Neuronal stem cell (in vitro differentiated cells): Measurements from ENCODE around the gene NUDT22.

Source experiments
- DNase-seq: peaks from one replicate; pipeline ENCODE4 v3.0.0-alpha.2; 2013; ENCODE audit warnings: low spot score
- H2AFZ ChIP-seq: one replicate; pipeline ENCODE4 v1.6.1; 2013; ENCODE audit warnings: mild to moderate bottlenecking, low read length, inconsistent platforms
- H2AK5ac ChIP-seq: 2 replicates; pipeline ENCODE4 v1.6.1; 2013; ENCODE audit warnings: low read depth, mild to moderate bottlenecking, inconsistent platforms, low read length, moderate library complexity, mixed read lengths
- H2BK120ac ChIP-seq: 2 replicates; pipeline ENCODE4 v1.6.1; 2013; ENCODE audit warnings: low read depth, mild to moderate bottlenecking, inconsistent platforms, low read length, moderate library complexity, mixed read lengths
- H2BK12ac ChIP-seq: one replicate; pipeline ENCODE4 v1.6.1; 2013; ENCODE audit warnings: low read length, inconsistent platforms
- H2BK15ac ChIP-seq: 2 replicates; pipeline ENCODE4 v1.6.1; 2013; ENCODE audit warnings: mild to moderate bottlenecking, low read length, inconsistent platforms, mixed read lengths
- H2BK5ac ChIP-seq: one replicate; pipeline ENCODE4 v1.6.1; 2013; ENCODE audit warnings: inconsistent platforms, mild to moderate bottlenecking, low read length, moderate library complexity
- H3K14ac ChIP-seq: one replicate; pipeline ENCODE4 v1.6.1; 2013; ENCODE audit warnings: low read length, inconsistent platforms
- H3K18ac ChIP-seq: 2 replicates; pipeline ENCODE4 v1.6.1; 2013; ENCODE audit warnings: low read length, inconsistent platforms
- H3K23ac ChIP-seq: 2 replicates; pipeline ENCODE4 v1.6.1; 2013; ENCODE audit warnings: low read depth, mild to moderate bottlenecking, mixed read lengths, low read length, inconsistent platforms; ENCODE audit not compliant: poor library complexity
- H3K27ac ChIP-seq: replicated peaks from 3 replicates; pipeline ENCODE4 v1.5.1; 2013; ENCODE audit warnings: low read length, inconsistent platforms
- H3K27me3 ChIP-seq, 3 experiments: 2 replicates each; pipeline ENCODE4 v1.6.1; 2013; ENCODE audit warnings: low read length in 3 of 3, mild to moderate bottlenecking in 2 of 3, inconsistent platforms in 1 of 3, low read depth in 1 of 3, mixed read lengths in 1 of 3, moderate library complexity in 1 of 3; ENCODE audit not compliant: control insufficient read depth in 3 of 3, insufficient read depth in 3 of 3
- H3K36me3 ChIP-seq, 2 donors: replicated peaks in 1 of 2; 2 replicates each; pipeline ENCODE4 v1.6.1; 2013; ENCODE audit warnings: low read length in 2 of 2; ENCODE audit not compliant: control insufficient read depth in 2 of 2, insufficient read depth in 2 of 2
- H3K4ac ChIP-seq: 2 replicates; pipeline ENCODE4 v1.6.1; 2013; ENCODE audit warnings: inconsistent platforms, mild to moderate bottlenecking, low read length, moderate library complexity
- H3K4me1 ChIP-seq, 2 donors: 1 replicate in 1 of 2; 2 replicates in 1 of 2; pipeline ENCODE4 v1.6.1; 2013; ENCODE audit warnings: low read length in 2 of 2, low read depth in 1 of 2; ENCODE audit not compliant: control insufficient read depth in 2 of 2, insufficient read depth in 1 of 2
- H3K4me2 ChIP-seq: one replicate; pipeline ENCODE4 v1.6.1; 2013; ENCODE audit warnings: mild to moderate bottlenecking, low read length, inconsistent platforms; ENCODE audit not compliant: insufficient read depth, poor library complexity, severe bottlenecking
- H3K4me3 ChIP-seq, 2 donors: 2 replicates each; pipeline ENCODE4 v1.5.1; 2013; ENCODE audit warnings: low read length in 2 of 2, mild to moderate bottlenecking in 2 of 2, inconsistent platforms in 1 of 2, moderate library complexity in 1 of 2
- H3K79me1 ChIP-seq: one replicate; pipeline ENCODE4 v1.6.1; 2013; ENCODE audit warnings: low read depth, mild to moderate bottlenecking, inconsistent platforms, low read length, moderate library complexity
- H3K9ac ChIP-seq: one replicate; pipeline ENCODE4 v1.6.1; 2013; ENCODE audit warnings: mild to moderate bottlenecking, low read depth, low read length, inconsistent platforms; ENCODE audit not compliant: poor library complexity
- H3K9me3 ChIP-seq, 2 donors: replicated peaks in 1 of 2; 2 replicates each; pipeline versions ENCODE3 to v1.6.1; 2013; ENCODE audit warnings: low read length in 2 of 2, mild to moderate bottlenecking in 2 of 2, inconsistent platforms in 1 of 2, low read depth in 1 of 2, mixed read lengths in 1 of 2, moderate library complexity in 1 of 2; ENCODE audit not compliant: control insufficient read depth in 2 of 2, insufficient read depth in 1 of 2
- H4K8ac ChIP-seq: one replicate; pipeline ENCODE4 v1.6.1; 2013; ENCODE audit warnings: low read depth, mild to moderate bottlenecking, inconsistent platforms, low read length, moderate library complexity
- H4K91ac ChIP-seq: one replicate; pipeline ENCODE4 v1.6.1; 2013; ENCODE audit warnings: low read length, low read depth, mild to moderate bottlenecking, inconsistent platforms; ENCODE audit not compliant: poor library complexity
- WGBS, 2 donors: extraction: QIAGEN DNeasy Blood & Tissue Kit; methylation state at CpG; one replicate each; pipeline ENCODE4 v1.1.7; 2013; ENCODE audit warnings: missing lambda C conversion rate in 2 of 2, mixed read lengths in 1 of 2; ENCODE audit not compliant: insufficient read length in 2 of 2, insufficient replicate concordance in 1 of 2; ENCODE audit errors: extremely low coverage in 2 of 2; 5-methylcytosine and 5-hydroxymethylcytosine counted together

NUDT22 gene

GRCh38 chr11:64268025-64268892 lies 42.2 kb downstream of the NUDT22 start:
- H3K27ac ChIP-seq = peak overlapping the region; percentile 96
- H3K4me2 ChIP-seq = peak overlapping the region; percentile 98
- H4K91ac ChIP-seq = no peak overlapping the region
- H4K8ac ChIP-seq = no peak overlapping the region
- peak overlapping the region; percentile 53 for H2AK5ac ChIP-seq
- H3K36me3 ChIP-seq = peaks cover 17 to 38% of the 10 kb centered on the region in 2 donors
- H3K23ac ChIP-seq = peak overlapping the region; percentile 100
- H3K4ac ChIP-seq = no peak overlapping the region
- no peaks in the 10 kb centered on the region for H3K9me3 ChIP-seq
- H3K79me1 ChIP-seq = peaks cover 3% of the 10 kb centered on the region
- peak overlapping the region; percentile 22 for H2BK12ac ChIP-seq
- peak overlapping the region; percentile 72 for H3K9ac ChIP-seq
- H2BK120ac ChIP-seq = no peak overlapping the region
- no peak overlapping the region for H3K14ac ChIP-seq
- no peaks in the 10 kb centered on the region for H3K27me3 ChIP-seq
- H3K4me1 ChIP-seq = peaks cover 13 to 19% of the 10 kb centered on the region in 2 donors
- no CpG with 5 or more reads among the region's 23 CpGs for WGBS, 2 donors
- no peak overlapping the region for H2AFZ ChIP-seq
- H3K18ac ChIP-seq = peak overlapping the region; percentile 3
- H2BK15ac ChIP-seq = no peak overlapping the region
- H2BK5ac ChIP-seq = peak overlapping the region; percentile 48
- peak overlapping the region; percentile 63 to 86 for H3K4me3 ChIP-seq
- DNase-seq = no peak

GRCh38 chr11:64268893-64269539 lies 42.9 kb downstream of the NUDT22 start:
- Histone ChIP-seq H3K4me2 (peak overlapping the region; percentile 98), H3K27me3 (no peaks in the 10 kb centered on the region), H2AK5ac (peak overlapping the region; percentile 96), H3K14ac (peak overlapping the region; percentile 94), H2BK120ac (peak overlapping the region; percentile 17), H3K23ac (peak overlapping the region; percentile 100), H3K9ac (peak overlapping the region; percentile 96), H3K36me3 (peaks cover 15 to 32% of the 10 kb centered on the region in 2 donors), H2AFZ (peak overlapping the region; percentile 94), H2BK12ac (no peak overlapping the region), H4K8ac (no peak overlapping the region), H2BK15ac (peak overlapping the region; percentile 92), H3K18ac (peak overlapping the region; percentile 96), H3K27ac (peak overlapping the region; percentile 96), H3K4me1 (peaks cover 9 to 19% of the 10 kb centered on the region in 2 donors), H4K91ac (no peak overlapping the region), H3K4me3 (peak overlapping the region; percentile 63 to 86), H3K4ac (peak overlapping the region; percentile 84), H3K9me3 (no peaks in the 10 kb centered on the region), H3K79me1 (peaks cover 4% of the 10 kb centered on the region), H2BK5ac (peak overlapping the region; percentile 82)
- no CpG with 5 or more reads among the region's 34 CpGs for WGBS, 2 donors
- DNase-seq = no peak

DNA sequence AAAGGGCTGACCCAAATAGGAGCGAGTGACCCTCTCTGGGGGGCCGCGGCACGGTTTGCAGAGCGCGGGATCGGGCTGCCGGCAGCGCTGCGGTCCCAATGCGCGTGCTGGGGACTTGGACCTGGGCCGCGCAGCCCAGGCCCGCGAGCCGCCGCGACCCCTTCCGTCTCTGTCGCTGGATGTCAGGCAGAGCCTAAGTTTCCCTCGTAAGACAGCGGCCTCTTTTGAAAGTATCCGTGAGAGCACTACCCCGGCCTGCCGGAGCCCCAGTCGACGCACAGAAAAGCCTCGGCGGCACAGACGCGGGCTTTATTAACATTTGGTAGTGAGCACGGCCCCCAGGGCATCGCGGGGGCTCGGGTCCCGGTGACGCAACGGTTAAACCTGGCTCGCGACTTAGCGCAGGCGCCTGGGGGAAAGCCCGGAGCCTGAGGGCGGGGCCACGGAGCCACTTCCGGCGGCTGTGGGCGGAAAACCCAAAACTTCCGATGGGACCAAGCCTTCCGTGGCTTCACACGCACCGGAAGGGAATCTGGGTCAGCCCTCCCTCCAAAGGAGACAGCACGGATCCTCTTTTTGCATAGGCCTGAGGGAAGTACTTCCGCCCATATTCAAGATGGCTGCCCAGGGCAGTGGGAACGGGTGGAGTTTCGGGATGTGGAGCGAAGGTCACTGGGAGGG lies 43.6 kb downstream of the NUDT22 start:
- Histone ChIP-seq H3K14ac (peak overlapping the region; percentile 94), H3K9me3 (no peaks in the 10 kb centered on the region), H3K36me3 (peaks cover 14 to 26% of the 10 kb centered on the region in 2 donors), H3K27me3 (no peaks in the 10 kb centered on the region), H4K91ac (no peak overlapping the region), H3K4me1 (peaks cover 9 to 19% of the 10 kb centered on the region in 2 donors), H3K4me3 (peak overlapping the region; percentile 84 to 88), H2BK120ac (peak overlapping the region; percentile 17), H3K27ac (peak overlapping the region; percentile 96), H3K9ac (peak overlapping the region; percentile 96), H3K4ac (peak overlapping the region; percentile 84), H2BK12ac (no peak overlapping the region), H2AFZ (peak overlapping the region; percentile 94), H2BK15ac (peak overlapping the region; percentile 92), H3K18ac (peak overlapping the region; percentile 96), H2AK5ac (peak overlapping the region; percentile 96), H4K8ac (no peak overlapping the region), H2BK5ac (peak overlapping the region; percentile 82), H3K79me1 (peaks cover 5% of the 10 kb centered on the region), H3K23ac (peak overlapping the region; percentile 100), H3K4me2 (peak overlapping the region; percentile 98)
- peak; percentile 99 for DNase-seq
- WGBS, 2 donors = no CpG with 5 or more reads among the region's 58 CpGs
